Tongue (tissue), 2 donors: Measurements from ENCODE around the gene CHCHD4. TPM values are rescaled to one million over a fixed set of nuclear protein-coding genes. Genes with fewer than 3 reads are reported as not detected.
"Not testable (repeated sequence)": the region's sequence is repeated elsewhere in the genome, so short reads cannot be mapped to it uniquely, and the experiment has no call there.

Source experiments
- DNase-seq: peaks from one replicate; pipeline ENCODE4 v3.0.0-alpha.2; 2015
- total RNA-seq: library from RNA; depleted of rRNA; stranded (reverse); fragments of >200 nt; gene quantifications from one replicate; pipeline ENCODE4 v1.2.3, GENCODE V29; 2014

CHCHD4 gene
- total RNA-seq, 1 donor from 2014 or later, result 16.1 TPM

DNA sequence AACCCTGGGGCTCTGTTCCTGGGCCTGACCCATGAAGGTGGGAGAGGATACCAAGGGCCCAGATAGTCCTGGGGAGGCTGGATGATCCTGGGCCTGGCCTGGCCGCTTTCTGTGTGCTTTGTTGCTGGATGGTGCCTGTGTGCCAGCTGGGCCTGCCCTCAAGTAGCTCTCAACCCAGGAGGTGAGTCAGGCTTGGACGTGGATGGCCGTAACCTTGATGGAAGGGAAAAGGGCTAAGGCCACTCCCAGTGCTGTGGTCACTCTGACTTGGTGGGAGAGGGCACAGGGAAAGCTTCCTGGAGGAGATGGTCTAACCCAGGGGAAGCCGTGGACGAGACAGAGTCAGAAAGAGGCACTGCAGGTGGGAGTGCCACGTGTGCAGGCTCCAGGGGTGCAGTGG, 9.6 kb upstream of the CHCHD4 start:
- no peak for DNase-seq

DNA sequence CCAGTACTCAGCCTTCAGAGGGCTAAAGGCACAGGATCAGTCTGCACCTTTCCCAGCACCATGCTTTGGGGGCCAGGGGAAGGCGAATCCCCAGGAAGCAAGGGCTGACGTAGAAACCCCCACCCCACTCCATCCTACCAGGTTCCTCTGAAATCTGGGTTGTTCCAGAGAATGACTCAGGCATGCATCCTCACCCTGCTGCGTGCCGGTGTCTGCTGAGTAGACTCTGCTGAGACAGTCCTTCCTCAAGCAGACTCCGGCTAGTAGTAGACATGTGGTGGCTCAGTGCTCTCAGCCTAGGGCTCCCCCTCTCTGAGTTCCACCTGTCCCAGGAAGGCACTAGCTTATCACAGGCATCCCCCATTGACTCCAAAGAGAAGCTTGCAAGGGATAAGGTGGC, 9.2 kb upstream of the CHCHD4 start:
- DNase-seq, result no peak

- no peak for DNase-seq
These were observed 8.6 kb upstream of the CHCHD4 start for GRCh38 chr3:14133188-14133800.

- DNase-seq, result no peak
These were observed 8.0 kb upstream of the CHCHD4 start for GRCh38 chr3:14132689-14133088.

- DNase-seq, result no peak
These were observed 7.5 kb upstream of the CHCHD4 start for GRCh38 chr3:14132120-14132519.

DNA sequence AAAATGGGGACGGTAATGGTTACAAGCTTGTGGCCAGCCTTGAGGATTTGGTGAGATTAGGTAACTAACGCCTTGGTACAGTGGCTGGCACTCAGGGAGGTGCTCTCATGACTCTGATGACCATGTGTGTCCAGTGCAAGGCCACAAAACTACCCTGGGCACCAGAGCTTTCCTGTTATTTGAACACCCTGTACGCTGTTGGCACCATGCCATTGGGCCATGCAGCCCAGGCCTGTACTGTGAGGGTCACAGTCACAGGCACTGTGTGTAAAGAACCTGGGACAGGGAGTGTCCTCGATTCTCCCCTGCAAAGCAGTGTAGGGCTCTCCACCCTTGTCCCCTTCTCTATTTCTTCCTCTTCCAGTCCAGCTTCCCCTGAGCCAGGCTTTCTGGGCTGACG, 6.5 kb upstream of the CHCHD4 start:
- DNase-seq, result no peak

DNA sequence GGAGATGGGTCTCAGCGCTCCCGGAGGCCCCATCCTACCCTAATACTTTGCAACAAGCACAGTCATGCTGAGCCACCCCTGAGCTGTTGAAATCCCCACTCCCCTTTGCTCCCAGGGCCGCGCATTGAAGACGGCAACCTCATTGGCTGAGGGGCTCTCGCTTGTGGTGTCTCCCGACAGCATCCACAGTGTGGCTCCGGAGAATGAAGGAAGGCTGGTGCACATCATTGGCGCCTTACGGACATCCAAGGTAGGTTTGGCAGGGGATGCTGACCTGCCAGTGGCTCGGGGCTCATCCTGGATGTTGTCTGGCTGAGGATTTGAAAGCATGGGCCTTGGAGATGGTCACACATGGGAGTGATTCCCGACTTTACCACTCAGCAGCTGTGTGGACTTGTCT, 6.0 kb upstream of the CHCHD4 start:
- DNase-seq, result no peak

DNA sequence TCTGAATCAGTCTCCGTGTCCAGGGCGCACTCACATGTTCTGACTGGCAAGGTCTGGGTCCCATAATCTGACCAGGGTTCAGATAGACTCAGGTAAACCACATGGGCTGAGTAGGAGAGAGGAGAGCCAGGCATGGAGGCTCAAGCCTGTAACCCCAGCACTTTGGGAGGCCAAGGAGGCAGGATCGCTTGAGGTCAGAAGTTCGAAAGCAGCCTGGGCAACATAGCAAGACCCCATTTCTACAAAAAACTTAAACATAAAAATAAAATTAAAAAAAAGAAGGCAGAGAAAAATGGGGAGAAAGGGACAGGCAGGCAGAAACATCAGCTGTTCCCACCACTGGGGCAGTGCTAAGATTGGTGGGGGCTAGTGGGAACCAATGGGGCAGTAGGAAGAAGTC, 5.6 kb upstream of the CHCHD4 start:
- DNase-seq, result no peak

- no peak for DNase-seq
These were observed 4.6 kb upstream of the CHCHD4 start for GRCh38 chr3:14129296-14129695.

DNA sequence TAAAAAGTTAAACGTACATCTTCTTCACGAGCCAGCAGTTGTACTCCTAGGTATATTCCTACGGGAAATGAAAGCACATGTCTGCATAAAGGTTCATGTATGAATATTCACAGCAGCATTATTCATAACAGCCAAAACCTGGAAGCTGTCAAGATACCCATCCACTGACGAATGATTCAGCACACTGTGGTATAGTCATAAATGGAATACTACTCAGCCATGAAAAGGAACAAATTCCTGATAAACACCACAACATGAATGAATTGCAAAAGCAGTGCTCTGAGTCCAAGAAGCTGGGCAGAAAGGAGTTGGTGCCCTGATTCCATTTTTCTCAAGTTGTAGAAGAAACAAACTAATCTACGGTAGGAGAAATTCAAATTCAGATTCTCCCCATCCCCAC, 4.1 kb upstream of the CHCHD4 start:
- no peak for DNase-seq

DNA sequence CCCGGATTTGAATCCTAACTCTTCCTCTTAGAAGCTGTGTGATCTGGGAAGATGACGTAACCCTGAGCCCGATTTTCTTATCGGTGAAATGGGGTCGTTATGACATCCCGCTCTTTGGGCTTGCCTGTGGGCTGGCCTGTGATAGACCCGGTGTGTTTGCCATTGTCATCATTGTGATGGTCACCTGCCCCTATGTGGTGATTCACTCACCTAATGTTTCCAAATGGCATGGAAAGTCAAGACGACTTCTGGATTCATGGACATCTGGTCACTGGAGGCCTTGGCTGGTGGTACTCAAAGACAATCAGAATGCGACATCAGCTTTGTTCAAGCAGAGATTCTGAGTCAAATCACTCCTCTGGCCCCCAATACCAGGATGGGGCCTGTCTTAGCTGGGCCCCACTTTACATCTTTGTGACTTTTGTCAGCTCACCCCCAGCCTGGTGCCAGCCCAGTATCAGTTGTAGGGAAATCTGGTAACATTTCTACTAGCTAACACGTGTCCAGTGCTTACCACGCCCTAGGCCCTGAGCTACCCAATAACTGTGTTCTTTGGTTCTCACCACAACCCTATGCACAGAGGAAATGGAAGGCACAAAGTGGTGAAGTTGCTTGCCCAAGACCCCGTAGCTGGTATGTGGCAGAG, 3.0 kb upstream of the CHCHD4 start:
- no peak for DNase-seq

DNA sequence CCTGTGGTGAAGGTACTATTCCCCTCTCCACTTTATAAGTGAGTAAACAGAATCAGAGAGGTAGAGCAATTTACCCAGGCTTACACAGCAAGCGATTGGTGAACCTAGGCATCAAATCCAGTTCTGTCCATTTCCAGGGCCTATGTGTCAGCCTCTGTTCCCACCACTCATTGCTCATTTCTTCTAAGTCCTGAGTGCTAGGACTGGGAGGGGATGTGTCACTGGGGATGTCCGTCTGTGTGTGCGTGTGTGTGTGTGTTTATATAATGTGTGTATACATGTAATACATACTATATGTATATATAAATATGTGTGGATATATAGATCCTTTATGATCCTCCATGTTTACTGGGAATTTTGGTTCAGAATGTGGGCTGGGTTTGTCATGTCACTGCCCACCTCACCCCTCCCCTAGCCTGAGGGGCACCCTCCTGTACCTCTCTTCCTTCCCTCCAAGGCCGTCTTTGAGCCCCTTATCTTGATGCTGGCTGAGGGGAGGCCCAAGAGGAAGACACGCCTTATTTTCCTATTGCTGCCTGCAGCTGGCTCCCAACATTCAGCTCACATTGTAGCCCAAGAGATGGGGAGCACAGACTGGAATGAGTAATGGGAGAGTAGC, 2.3 kb upstream of the CHCHD4 start:
- DNase-seq, result no peak

GRCh38 chr3:14126017-14126886, 1.6 kb upstream of the CHCHD4 start:
- DNase-seq, result no peak

- peak; percentile 76 for DNase-seq
These were observed 735 bp upstream of the CHCHD4 start for GRCh38 chr3:14125193-14126016.

DNA sequence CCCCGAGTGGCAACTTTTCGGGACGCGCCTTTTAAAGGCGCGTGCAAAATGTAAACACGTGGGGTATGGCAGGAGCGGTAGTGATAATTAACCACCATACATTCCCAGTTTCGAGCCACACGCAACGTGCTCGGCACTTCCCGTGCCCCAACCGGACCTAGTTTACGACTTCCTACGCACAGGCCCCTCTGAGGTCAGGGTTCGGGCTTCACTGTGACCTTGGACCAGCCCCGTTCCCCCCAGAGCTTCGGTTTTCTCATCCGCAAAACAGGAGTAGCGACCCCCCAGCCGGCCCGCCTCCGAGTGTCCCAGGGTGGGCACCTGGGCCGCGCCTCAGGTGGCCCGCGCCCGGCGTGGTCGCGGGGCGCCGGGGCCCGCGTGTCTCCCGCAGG, 451 bp downstream of the CHCHD4 start:
- peak; percentile 64 for DNase-seq

DNA sequence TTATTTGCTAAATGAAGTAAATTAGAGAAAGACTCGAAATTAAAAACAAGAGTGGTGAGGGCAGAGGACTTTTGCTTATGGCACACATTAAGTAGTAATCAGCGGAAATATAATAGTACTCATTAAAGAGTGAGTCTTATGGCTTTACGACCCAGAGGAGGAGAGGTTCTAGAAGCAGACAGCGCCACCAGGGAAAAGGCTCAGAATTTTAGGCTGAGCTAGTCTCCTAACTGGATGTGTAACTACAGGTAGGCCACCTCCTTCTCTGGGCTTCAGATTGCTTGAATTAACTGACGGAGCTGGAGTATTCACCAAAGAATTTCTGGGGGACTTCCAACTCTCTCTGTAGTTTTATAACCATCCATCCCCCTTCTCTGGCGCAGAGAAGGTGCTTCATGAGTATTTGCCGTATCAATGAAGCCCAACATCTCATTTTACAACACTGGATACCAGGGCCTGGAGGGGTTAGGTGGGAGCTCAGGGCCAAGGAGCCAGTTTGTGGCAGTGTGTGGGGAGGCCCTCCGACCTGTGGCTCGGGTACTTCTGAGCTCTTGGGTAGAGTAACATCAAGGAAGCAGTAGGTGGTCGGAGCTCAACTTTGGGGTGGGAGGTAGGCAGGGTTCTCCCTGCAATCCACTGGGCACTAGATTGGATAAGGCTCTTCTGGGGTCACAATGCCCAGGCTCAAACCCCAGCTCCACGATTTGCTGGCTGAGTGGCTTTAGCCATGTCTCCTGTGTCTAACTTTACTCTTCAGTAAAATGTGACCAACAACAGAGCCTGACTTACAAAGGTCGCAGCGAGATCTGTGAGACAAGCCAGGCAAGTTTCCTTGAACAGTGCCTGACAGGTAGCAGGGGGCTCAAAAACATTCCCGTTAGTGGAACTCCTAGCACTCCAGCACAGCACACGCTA, 1.1 kb downstream of the CHCHD4 start:
- no peak for DNase-seq

DNA sequence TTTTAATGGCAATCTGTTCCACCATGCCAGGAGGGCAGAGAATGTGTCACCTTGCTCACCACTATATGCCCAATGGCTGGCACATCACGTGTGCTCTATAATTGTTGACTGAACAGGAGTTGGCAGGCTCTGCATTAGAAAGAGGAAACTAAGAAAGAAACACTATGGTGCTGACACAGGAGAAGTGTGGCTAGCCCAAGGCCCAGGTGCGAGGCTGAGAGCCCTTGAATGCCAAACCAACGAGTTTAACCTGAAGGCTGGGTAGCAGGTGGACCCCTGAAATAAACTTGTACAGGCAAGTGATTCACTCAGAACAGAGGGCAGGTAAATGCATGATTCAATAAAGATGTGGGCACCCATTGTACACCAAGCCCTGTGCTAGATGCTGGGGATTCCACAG, 2.4 kb downstream of the CHCHD4 start:
- DNase-seq, result no peak

DNA sequence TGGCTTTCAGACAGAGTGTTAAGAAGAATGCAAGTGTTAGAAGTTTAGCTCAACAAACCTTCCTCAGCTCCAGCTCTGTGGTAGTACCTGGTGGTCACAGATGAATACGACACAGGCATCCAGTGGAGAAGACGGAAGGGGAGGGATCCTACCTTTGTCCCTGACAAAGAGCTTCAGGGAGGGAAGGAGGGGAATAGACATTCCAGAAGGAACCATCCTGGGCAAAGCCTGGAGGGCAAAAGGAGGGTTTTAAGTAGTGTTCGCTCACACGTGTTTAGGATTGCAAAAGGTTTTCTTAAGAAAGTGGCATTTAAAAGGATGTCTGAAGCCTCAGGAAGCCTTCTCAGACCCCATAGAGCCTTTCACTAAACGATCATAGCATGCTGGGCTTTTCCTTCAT, 2.8 kb downstream of the CHCHD4 start:
- DNase-seq, result no peak

DNA sequence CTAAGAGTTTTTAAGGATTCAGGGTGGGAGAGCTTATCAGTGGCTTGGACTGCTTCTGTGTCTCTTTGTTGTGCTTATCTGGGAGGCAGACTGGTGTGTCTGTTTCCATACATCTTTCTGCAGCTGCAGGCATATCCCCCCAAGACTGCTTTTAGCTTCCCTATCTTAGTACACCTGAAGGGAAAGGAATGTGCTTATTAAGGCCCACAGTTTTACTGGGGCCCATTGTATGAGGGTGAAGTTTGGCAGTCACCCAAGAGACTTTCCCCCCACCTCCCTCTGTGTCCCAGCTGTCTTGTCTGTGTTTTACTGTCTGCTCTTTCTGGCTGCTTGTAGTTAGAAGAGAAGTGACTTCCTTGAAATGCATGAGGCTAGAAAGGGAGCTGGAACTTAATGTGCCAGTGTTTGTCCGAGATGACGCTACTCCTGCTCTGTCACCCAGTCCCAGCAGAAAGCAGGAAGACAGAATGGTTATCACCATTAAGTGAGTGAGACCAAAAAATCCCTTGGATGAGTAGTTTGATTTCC, 3.7 kb downstream of the CHCHD4 start:
- DNase-seq, result not testable (repeated sequence)

- no peak for DNase-seq
These were observed 4.4 kb downstream of the CHCHD4 start for GRCh38 chr3:14120111-14120920.
